Measurements from ENCODE around the gene FANCM. TPM values are rescaled to one million over a fixed set of nuclear protein-coding genes. Genes with fewer than 3 reads are reported as not detected.

The FANCM gene
- total RNA-seq, 1 donor from 2014 or later: 4.1 TPM

DNA sequence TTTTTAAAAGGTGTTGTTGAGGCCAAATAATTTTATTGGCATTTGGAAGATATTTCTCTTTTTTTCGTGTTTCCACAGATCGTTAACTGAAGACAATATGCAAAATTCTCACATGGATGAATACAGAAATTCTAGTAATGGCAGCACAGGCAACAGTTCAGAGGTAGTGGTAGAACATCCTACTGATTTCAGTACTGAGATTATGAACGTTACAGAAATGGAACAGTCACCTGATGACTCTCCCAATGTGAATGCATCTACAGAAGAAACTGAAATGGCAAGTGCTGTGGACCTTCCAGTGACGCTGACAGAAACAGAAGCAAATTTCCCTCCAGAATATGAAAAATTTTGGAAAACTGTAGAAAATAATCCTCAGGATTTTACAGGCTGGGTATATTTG is 40.6 kb upstream of the FANCM start:
- no peak for DNase-seq
- H3K9me3 ChIP-seq: no peaks in the 10 kb centered on the region
- ATAC-seq: no peak
- no peak overlapping the region for H3K4me3 ChIP-seq
- H3K36me3 ChIP-seq: peaks cover 53% of the 10 kb centered on the region
- H3K27ac ChIP-seq: no peak overlapping the region
- no peaks in the 10 kb centered on the region for H3K27me3 ChIP-seq (ENCODE audit: low read depth)
- H3K4me1 ChIP-seq: no peaks in the 10 kb centered on the region
- TF ChIP-seq, protein P1, sequence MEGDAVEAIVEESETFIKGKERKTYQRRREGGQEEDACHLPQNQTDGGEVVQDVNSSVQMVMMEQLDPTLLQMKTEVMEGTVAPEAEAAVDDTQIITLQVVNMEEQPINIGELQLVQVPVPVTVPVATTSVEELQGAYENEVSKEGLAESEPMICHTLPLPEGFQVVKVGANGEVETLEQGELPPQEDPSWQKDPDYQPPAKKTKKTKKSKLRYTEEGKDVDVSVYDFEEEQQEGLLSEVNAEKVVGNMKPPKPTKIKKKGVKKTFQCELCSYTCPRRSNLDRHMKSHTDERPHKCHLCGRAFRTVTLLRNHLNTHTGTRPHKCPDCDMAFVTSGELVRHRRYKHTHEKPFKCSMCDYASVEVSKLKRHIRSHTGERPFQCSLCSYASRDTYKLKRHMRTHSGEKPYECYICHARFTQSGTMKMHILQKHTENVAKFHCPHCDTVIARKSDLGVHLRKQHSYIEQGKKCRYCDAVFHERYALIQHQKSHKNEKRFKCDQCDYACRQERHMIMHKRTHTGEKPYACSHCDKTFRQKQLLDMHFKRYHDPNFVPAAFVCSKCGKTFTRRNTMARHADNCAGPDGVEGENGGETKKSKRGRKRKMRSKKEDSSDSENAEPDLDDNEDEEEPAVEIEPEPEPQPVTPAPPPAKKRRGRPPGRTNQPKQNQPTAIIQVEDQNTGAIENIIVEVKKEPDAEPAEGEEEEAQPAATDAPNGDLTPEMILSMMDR (IDR thresholded peaks at IDR 0.05): no peak
- intact Hi-C loops (cut with DNase I): no loop called here

DNA sequence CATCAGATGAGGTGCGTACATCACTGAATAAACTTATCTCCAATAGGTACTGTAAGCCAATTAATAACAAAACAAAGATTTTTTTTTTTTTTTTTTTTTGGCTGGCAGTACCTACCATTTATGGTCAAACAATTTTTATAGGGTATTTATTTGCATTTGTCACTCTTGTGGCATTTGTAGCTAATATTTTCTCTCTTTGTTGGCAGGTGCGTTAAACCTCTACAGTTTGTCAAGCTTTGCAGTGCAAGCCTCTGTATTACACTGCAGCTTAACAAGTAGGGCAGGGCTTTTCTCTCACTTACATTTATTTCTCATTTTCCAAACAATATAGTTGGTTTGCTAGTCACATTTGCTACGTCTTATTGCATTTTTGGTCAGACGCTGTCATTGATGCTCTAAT is 39.5 kb upstream of the FANCM start:
- DNase-seq (no peak), ATAC-seq (no peak)
- intact Hi-C loops (cut with DNase I): no loop called here
- H3K9me3 ChIP-seq: no peaks in the 10 kb centered on the region
- no peak overlapping the region for H3K27ac ChIP-seq
- no peak overlapping the region for H3K4me3 ChIP-seq
- H3K4me1 ChIP-seq: no peaks in the 10 kb centered on the region
- TF ChIP-seq, protein P1 (IDR thresholded peaks at IDR 0.05): no peak
- H3K36me3 ChIP-seq: peaks cover 63% of the 10 kb centered on the region
- H3K27me3 ChIP-seq (ENCODE audit: low read depth): no peaks in the 10 kb centered on the region

GRCh38 chr14:45103806-45104205 is 31.9 kb upstream of the FANCM start:
- no peak for DNase-seq
- Histone ChIP-seq H3K36me3 (peaks cover 92% of the 10 kb centered on the region), H3K9me3 (no peaks in the 10 kb centered on the region), H3K27ac (no peak overlapping the region), H3K4me3 (no peak overlapping the region), H3K27me3 (ENCODE audit: low read depth) (no peaks in the 10 kb centered on the region), H3K4me1 (no peaks in the 10 kb centered on the region)
- ATAC-seq: no peak
- TF ChIP-seq, protein P1 (IDR thresholded peaks at IDR 0.05): no peak
- intact Hi-C loops (cut with DNase I): no loop called here

DNA sequence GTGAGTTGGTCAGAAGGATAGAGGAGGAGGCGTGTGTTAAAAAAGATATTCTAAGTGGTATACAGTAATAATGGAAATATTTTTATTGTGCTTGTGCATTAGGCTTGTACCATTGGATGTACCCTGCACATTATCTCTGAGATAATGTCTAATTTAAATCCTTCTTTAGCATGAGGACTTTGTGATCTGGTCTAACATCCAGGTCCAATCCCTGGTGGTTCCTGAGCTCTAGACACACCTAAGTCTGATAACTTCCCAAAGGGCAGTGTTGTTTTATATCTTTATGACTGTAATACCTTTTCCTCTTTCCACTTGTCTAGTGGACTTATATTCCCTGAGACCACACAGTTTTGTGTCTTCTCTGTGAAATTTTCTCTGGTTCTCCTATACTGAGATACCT is 31.2 kb upstream of the FANCM start:
- no peak for DNase-seq
- peaks cover 92% of the 10 kb centered on the region for H3K36me3 ChIP-seq
- no peak overlapping the region for H3K27ac ChIP-seq
- H3K4me3 ChIP-seq: no peak overlapping the region
- intact Hi-C loops (cut with DNase I): no loop called here
- TF ChIP-seq, protein P1 (IDR thresholded peaks at IDR 0.05): no peak
- H3K9me3 ChIP-seq: no peaks in the 10 kb centered on the region
- H3K27me3 ChIP-seq (ENCODE audit: low read depth): no peaks in the 10 kb centered on the region
- ATAC-seq: no peak
- H3K4me1 ChIP-seq: no peaks in the 10 kb centered on the region

DNA sequence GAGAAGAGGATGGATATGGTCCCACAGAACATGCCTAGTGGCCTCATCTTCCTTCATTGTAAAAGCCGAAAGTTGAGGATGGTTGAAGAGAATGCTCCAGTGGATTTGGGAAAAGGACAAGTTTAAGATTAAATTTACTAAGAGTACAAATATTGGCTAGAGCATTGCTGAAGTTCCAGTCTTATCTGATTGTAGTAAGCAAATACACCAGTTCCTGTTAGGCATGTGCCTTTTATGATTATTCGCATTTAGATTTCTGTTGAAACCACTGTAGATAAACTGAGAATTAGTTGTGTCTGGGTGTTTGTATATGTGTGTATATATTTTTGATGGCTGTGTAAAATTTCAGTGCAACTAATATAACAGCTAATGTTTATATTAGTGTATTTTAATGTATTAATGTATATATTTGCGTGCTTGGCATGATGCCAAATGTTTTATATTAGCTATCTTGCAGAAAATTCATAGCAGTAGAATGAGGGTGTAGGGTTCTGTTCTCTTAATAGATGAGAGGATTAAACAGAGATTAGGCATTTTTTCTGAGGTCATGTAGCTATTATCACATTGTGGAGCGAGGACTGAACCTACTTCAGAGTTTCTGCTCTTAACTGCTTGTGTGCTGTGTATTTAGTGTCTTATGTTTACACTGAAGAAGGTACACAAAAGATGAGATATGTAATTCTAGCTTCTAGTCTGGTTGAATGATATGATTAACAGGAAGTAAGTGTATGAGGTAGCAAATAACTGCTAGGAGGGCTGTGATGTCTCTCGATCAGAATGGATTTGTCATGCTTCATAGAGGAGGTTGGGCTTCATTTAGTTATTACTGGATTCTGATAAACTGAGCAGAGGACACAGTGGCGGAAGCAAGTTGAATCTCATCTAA is 22.6 kb upstream of the FANCM start:
- intact Hi-C loops (cut with DNase I): no loop called here

More for the DNA sequence above, 22.6 kb upstream of the FANCM start:
- Histone ChIP-seq H3K36me3 (peaks cover 99% of the 10 kb centered on the region), H3K9me3 (no peaks in the 10 kb centered on the region), H3K27ac (no peak overlapping the region), H3K27me3 (ENCODE audit: low read depth) (no peaks in the 10 kb centered on the region), H3K4me1 (no peaks in the 10 kb centered on the region), H3K4me3 (no peak overlapping the region)
- peak in 1 of 2 donors; percentile 69 for ATAC-seq
- DNase-seq: no peak
- TF ChIP-seq, protein P1 (IDR thresholded peaks at IDR 0.05): no peak

All from lower lobe of right lung (tissue), 2 donors.